A549 (cell line): Measurements from ENCODE around the gene NLRP3. TPM values are rescaled to one million over a fixed set of nuclear protein-coding genes. Genes with fewer than 3 reads are reported as not detected.
"Not testable (repeated sequence)": the region's sequence is repeated elsewhere in the genome, so short reads cannot be mapped to it uniquely, and the experiment has no call there.

Source experiments
- ATAC-seq, 2 experiments: fragments of 200-7000 bp in 1 of 2; fragments of >200 bp in 1 of 2; cut with Nextera tagmentation in 1 of 2; cut with Tn5 transposase in 1 of 2; 3 replicates each; pipeline versions ENCODE4 v1.8.0 to v1.9.1; 2018 to 2020; ENCODE audit warnings: mild to moderate bottlenecking in 1 of 2, moderate library complexity in 1 of 2
- CTCF ChIA-PET: fragments of 300-600 bp; sonication (Branson Sonifier 250); formaldehyde crosslinking; extraction: SDS; loops from one replicate; lab custom pipeline; 2021; ENCODE audit warnings: antibody characterized with exemption, inconsistent platforms; lab: Yijun Ruan, JAX
- POLR2A ChIA-PET: fragments of 350-600 bp; formaldehyde crosslinking; extraction: SDS; loops from one replicate; lab custom pipeline; 2021; ENCODE audit warnings: antibody characterized with exemption, inconsistent platforms; lab: Yijun Ruan, JAX
- DNase-seq, 2 experiments: peaks; one replicate each; pipeline versions ENCODE4 v3.0.0 to v3.0.0-alpha.2; 2011 to 2016; ENCODE audit warnings: low read depth in 1 of 2, low spot score in 1 of 2
- FAIRE-seq: peaks from 2 replicates; lab custom pipeline; 2011; peaks lifted over from hg19 to GRCh38; lab: Jason Lieb, UNC
- H3K27ac ChIP-seq, 2 experiments: fragments of >200 bp; sonication (Bioruptor Twin); formaldehyde crosslinking; 3 replicates each; pipeline ENCODE4 v1.5.1; 2016 to 2017
- H3K4me1 ChIP-seq: fragments of >200 bp; sonication (Bioruptor Twin); formaldehyde crosslinking; 3 replicates; pipeline ENCODE4 v1.6.1; 2016
- H3K4me2 ChIP-seq: fragments of >200 bp; sonication (Bioruptor Twin); formaldehyde crosslinking; 3 replicates; pipeline ENCODE4 v1.6.1; 2016
- H3K4me3 ChIP-seq: fragments of >200 bp; sonication (Bioruptor Twin); formaldehyde crosslinking; 3 replicates; pipeline ENCODE4 v1.5.1; 2016
- H3K9me3 ChIP-seq: fragments of >200 bp; sonication (Bioruptor Twin); formaldehyde crosslinking; 3 replicates; pipeline ENCODE4 v1.6.1; 2016
- EHF ChIP-seq: fragments of 250-450 bp; sonication (Bioruptor Pico); IDR thresholded peaks from 2 replicates; pipeline ENCODE4 v1.5.0; 2020; ENCODE audit warnings: mild to moderate bottlenecking
- ELK1 ChIP-seq: fragments of 150-350 bp; IDR thresholded peaks from 2 replicates; pipeline ENCODE4 v1.6.1; 2014; ENCODE audit warnings: low read depth, mild to moderate bottlenecking, low read length
- FOSL2 ChIP-seq, 2 experiments: fragments of 450-650 bp in 1 of 2; fragments of >200 bp in 1 of 2; sonication (Bioruptor Twin) in 1 of 2; formaldehyde crosslinking; IDR thresholded peaks; 2 replicates each; pipeline versions ENCODE4 v1.5.0 to v1.6.1; 2016 to 2020; ENCODE audit warnings: mild to moderate bottlenecking in 1 of 2, moderate library complexity in 1 of 2
- HDAC2 ChIP-seq: fragments of 200-600 bp; sonication (generic); IDR thresholded peaks from 2 replicates; pipeline ENCODE4 v1.6.1; 2016
- HOXB13 ChIP-seq: fragments of 250-450 bp; sonication (Bioruptor Pico); IDR thresholded peaks from 2 replicates; pipeline ENCODE4 v1.5.0; 2020; ENCODE audit warnings: low read depth, mild to moderate bottlenecking, moderate library complexity
- JUNB ChIP-seq: fragments of >200 bp; sonication (Bioruptor Twin); formaldehyde crosslinking; IDR thresholded peaks from 2 replicates; pipeline ENCODE4 v1.6.1; 2016
- NFE2L2 ChIP-seq: fragments of 150-350 bp; conservative IDR thresholded peaks from 2 replicates; pipeline ENCODE4 v1.6.1; 2014; ENCODE audit warnings: low read length
- POLR2A ChIP-seq: IDR thresholded peaks from 2 replicates; pipeline ENCODE4 v1.6.1; 2012; ENCODE audit warnings: mild to moderate bottlenecking, low read length
- REST ChIP-seq: fragments of 200-600 bp; sonication (generic); IDR thresholded peaks from 2 replicates; pipeline ENCODE4 v1.6.1; 2016; ENCODE audit warnings: antibody characterized with exemption, mild to moderate bottlenecking, moderate library complexity
- SMC3 ChIP-seq: fragments of >200 bp; sonication (Bioruptor Twin); formaldehyde crosslinking; IDR thresholded peaks from 3 replicates; pipeline ENCODE4 v1.6.1; 2018; ENCODE audit warnings: inconsistent platforms
- ZSCAN20 ChIP-seq: fragments of 250-450 bp; sonication (Bioruptor Pico); IDR thresholded peaks from 2 replicates; pipeline ENCODE4 v1.8.0; 2022; ENCODE audit warnings: mild to moderate bottlenecking, moderate library complexity
- WGBS: methylation state at CpG from one replicate; pipeline ENCODE4 v1.1.6; 2017; ENCODE audit errors: missing lambda C conversion rate; 5-methylcytosine and 5-hydroxymethylcytosine counted together
- polyA plus RNA-seq, 4 experiments: library from polyadenylated mRNA; depleted of rRNA in 3 of 4; stranded (reverse); fragments of >200 nt; fragmentation: RNase III in 1 of 4; extraction: RNeasy Plus Mini Kit Qiagen cat#74134 plus additional on column Dnase treatment in 1 of 4; gene quantifications; 2 replicates in 3 of 4; 3 replicates in 1 of 4; pipeline ENCODE4 v1.2.3, GENCODE V29; 2011 to 2017
- TF ChIP-seq, protein P1 (sequence below): fragments of 450-650 bp; IDR thresholded peaks from 2 replicates; pipeline ENCODE4 v1.6.1; 2014; ENCODE audit warnings: antibody characterized with exemption
- TF ChIP-seq, protein P2 (sequence below): IDR thresholded peaks from 2 replicates; pipeline ENCODE4 v1.6.1; 2012

Gene NLRP3
- polyA plus RNA-seq, 2 of the 4 experiments (the other 2 are of a cell fraction), result not detected

- H3K27ac ChIP-seq, result no peak overlapping the region
- ATAC-seq, result no peak
- no peak overlapping the region for H3K4me2 ChIP-seq
- POLR2A ChIA-PET, result no interaction called here
- H3K4me1 ChIP-seq, result no peaks in the 10 kb centered on the region
- CTCF ChIA-PET, result interaction anchor here (0.9 to 2.3 kb wide), 5 partner anchors 29 to 1450 kb away, joined by 3 to 14 read pairs (median 3); no protein-coding TSS in a partner anchor
- DNase-seq, result no peak
- no peak for TF ChIP-seq NFE2L2
- TF ChIP-seq HDAC2, result no peak
- no peak for TF ChIP-seq POLR2A
- no peak for TF ChIP-seq ELK1
- no peak for TF ChIP-seq ZSCAN20 (CRISPR knock-in tag)
- TF ChIP-seq, protein P1, sequence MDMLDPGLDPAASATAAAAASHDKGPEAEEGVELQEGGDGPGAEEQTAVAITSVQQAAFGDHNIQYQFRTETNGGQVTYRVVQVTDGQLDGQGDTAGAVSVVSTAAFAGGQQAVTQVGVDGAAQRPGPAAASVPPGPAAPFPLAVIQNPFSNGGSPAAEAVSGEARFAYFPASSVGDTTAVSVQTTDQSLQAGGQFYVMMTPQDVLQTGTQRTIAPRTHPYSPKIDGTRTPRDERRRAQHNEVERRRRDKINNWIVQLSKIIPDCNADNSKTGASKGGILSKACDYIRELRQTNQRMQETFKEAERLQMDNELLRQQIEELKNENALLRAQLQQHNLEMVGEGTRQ, result no peak
- no peak for TF ChIP-seq REST
- TF ChIP-seq SMC3, result no peak
- TF ChIP-seq, protein P2, sequence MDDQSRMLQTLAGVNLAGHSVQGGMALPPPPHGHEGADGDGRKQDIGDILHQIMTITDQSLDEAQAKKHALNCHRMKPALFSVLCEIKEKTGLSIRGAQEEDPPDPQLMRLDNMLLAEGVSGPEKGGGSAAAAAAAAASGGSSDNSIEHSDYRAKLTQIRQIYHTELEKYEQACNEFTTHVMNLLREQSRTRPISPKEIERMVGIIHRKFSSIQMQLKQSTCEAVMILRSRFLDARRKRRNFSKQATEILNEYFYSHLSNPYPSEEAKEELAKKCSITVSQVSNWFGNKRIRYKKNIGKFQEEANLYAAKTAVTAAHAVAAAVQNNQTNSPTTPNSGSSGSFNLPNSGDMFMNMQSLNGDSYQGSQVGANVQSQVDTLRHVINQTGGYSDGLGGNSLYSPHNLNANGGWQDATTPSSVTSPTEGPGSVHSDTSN, result no peak
- WGBS, result 68% methylated on average over 16 of the region's 16 CpGs
- H3K4me3 ChIP-seq, result no peak overlapping the region
- FAIRE-seq, result no peak
- H3K9me3 ChIP-seq, result 0 out of 3 replicates have a peak, but pooled peaks cover 3% of the 10 kb centered on the region
Measured at GRCh38 chr1:247371801-247372259, 44.1 kb upstream of the NLRP3 start.

- TF ChIP-seq JUNB (no peak), FOSL2 (IDR thresholded peaks at IDR 0.05) (no peak), FOSL2 (CRISPR knock-in tag; IDR thresholded peaks at IDR 0.05) (no peak), HOXB13 (CRISPR knock-in tag) (no peak), EHF (CRISPR knock-in tag) (no peak), SMC3 (no peak), POLR2A (no peak)
- ATAC-seq, result peak in 1 of 2 experiments; percentile 38; a peak in 2 of 6 replicates
- 73% methylated on average over 26 of the region's 26 CpGs for WGBS
- no peak for FAIRE-seq
- Histone ChIP-seq H3K4me2 (no peak overlapping the region), H3K9me3 (0 out of 3 replicates have a peak, but pooled peaks cover 3% of the 10 kb centered on the region), H3K4me1 (no peaks in the 10 kb centered on the region), H3K27ac (no peak overlapping the region), H3K4me3 (no peak overlapping the region)
- CTCF ChIA-PET, result interaction anchor here (0.6 to 2.3 kb wide), 6 partner anchors 10 to 115 kb away, joined by 3 to 15 read pairs (median 3); no protein-coding TSS in a partner anchor
- POLR2A ChIA-PET, result no interaction called here
- no peak for DNase-seq
Measured at GRCh38 chr1:247373721-247374141, 42.2 kb upstream of the NLRP3 start.

DNA sequence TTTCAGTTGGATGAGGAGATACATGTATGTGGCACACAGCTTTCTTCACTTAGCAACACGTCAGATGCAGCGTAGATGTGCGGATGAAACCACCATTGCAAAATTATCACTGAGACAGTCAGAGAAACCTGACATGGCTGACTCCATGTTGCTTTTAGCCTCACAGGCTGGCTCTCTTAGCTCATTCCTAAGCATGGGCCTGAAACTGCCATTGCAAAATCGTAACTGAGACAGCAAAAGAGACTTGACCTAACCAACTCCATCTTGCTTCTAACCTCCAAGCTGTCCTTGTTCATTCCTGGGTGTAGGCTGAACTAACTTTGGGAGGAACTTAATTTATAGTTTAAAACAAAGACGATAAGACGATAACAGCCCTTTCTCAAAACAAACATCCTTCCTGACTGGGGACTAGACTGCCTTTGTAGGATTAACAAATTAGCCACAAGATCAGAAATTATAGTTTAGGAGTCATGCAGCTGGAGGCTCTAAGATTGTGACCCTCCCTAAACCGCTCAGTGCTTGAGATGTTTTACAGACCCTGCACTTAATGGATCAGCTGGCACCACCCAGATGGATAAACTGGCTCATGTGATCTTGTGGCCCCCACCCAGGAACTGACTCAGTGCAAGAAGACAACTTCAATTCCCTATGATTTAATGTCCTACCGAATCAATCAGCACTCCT is 41.2 kb upstream of the NLRP3 start:
- CTCF ChIA-PET, result interaction anchor here (1.1 kb wide), 1 partner anchor 15 kb away, joined by 3 read pairs; no protein-coding TSS in a partner anchor
- H3K27ac ChIP-seq, ATAC-seq, H3K4me2 ChIP-seq, H3K4me3 ChIP-seq, FAIRE-seq, H3K9me3 ChIP-seq, POLR2A ChIA-PET, H3K4me1 ChIP-seq, DNase-seq: not testable (repeated sequence)
- WGBS, result 68% methylated on average over 8 of the region's 8 CpGs
